OCI-LY7 (cell line): ENCODE measurements around the gene SPDYE1.

Experiments used
- CTCF ChIP-seq: fragments of 200-600 bp; sonication (generic); conservative IDR thresholded peaks from 2 replicates; pipeline ENCODE4 v1.5.1; 2014; ENCODE audit warnings: mild to moderate bottlenecking, antibody characterized with exemption, low read length, moderate library complexity, mixed read lengths
- EZH2phosphoT487 ChIP-seq: fragments of 200-600 bp; sonication (generic); IDR thresholded peaks from 2 replicates; pipeline ENCODE4 v1.6.1; 2018; ENCODE audit warnings: low read depth, borderline replicate concordance, mild to moderate bottlenecking, mixed run types, antibody characterized with exemption, low read length, moderate library complexity, mixed read lengths

- peak; percentile 30; the same call in 1 of the 2 replicates for TF ChIP-seq CTCF
- TF ChIP-seq EZH2phosphoT487, result no peak
Measured at GRCh38 chr7:44057849-44058758, 60.4 kb downstream of the SPDYE1 start.
